ENCODE data around the gene TUBGCP5.

The TUBGCP5 gene

GRCh38 chr15:22951381-22952280 lies 87.7 kb downstream of the TUBGCP5 start:
- DNase-seq, result no peak

GRCh38 chr15:22951031-22951380 lies 88.4 kb downstream of the TUBGCP5 start:
- no peak for DNase-seq

- DNase-seq, result no peak
Observed at GRCh38 chr15:22950256-22950990, 88.9 kb downstream of the TUBGCP5 start.

Measured in COR-L47 (cell line).